ENCODE data around the gene RAB21.
A peak's percentile ranks its signal among the peaks of the same experiment; 100 is the strongest.
"Not testable (repeated sequence)": the region's sequence is repeated elsewhere in the genome, so short reads cannot be mapped to it uniquely, and the experiment has no call there.

Gene RAB21

DNA sequence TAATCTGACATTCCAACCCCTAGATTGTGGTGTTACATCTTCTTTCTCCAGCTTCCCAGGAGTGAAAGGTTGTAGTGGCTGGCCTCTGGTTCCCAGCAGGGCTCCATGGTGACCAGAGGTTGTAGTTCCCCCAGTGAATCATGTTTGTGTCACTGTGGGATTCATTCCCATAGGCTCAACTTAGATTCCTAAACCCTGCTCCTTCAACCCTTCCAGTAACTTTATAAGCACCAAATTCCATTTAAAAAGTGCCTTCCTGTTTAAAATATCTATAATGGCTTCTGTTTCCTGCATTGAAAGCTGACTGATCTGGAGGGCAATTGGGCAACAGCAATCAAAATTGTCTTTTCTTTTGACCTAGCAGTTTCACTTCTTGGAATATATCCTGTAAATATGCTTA is 44.4 kb downstream of the RAB21 start:
- no peak for DNase-seq (ENCODE audit: low read depth)

GRCh38 chr12:71800177-71800576 is 45.5 kb downstream of the RAB21 start:
- no peak for DNase-seq (ENCODE audit: low read depth)

DNA sequence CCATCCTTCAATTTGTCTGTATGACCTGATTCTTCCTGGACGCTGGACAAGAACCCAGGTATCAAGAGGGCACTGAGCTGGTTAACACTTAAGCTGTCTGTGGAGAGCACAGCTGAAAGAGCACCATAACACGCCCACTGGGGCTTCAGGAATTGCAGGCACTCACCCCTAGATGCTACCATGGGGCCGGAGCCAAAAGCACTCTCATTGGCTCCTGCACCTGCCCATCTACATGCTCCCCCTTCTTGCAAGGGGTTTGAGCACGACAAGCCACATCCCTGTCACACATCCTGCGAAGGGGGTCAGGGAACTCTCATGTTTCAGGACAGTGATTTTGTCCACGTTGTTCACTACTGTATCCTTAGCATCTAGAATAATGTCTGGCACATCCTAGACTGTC is 49.8 kb downstream of the RAB21 start:
- DNase-seq (ENCODE audit: low read depth): no peak

DNA sequence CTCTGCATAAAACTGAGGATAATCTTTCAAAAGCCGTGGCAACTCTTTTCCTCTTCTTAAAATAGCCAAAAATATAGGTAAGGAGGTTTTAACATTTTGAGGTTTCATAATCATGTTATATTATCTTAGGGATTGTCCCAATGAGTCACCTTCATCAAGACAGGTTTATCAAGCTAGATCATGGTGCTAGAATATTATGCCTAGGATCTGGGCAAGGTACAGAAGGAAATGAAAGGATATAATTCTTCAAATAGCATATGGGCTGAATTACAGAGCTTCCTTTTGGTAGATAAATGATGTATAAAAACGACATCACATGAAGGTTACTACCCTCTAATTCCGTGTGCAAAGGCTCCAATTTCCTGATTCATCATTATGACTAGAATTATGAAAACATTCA is 56.3 kb downstream of the RAB21 start:
- DNase-seq (ENCODE audit: low read depth): no peak

- not testable (repeated sequence) for DNase-seq (ENCODE audit: low read depth)
Observed at GRCh38 chr12:71815242-71815641, 60.6 kb downstream of the RAB21 start.

DNA sequence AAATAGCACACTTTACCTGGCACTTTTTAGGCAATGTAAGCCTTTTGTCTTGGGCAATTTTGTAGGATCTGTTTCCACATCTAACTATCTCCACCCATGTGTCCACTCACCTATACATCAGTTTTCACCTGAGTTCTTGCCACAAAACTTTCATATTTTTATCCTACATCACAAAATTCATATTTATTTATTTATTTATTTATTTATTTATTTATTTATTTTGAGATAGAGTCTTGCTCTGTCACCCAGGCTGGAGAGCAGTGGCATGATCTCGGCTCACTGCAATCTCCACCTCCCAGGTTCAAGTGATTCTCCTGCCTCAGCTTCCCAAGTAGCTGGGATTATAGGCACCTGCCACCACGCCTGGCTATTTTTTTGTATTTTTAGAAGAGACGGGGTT is 67.4 kb downstream of the RAB21 start:
- not testable (repeated sequence) for DNase-seq (ENCODE audit: low read depth)

DNA sequence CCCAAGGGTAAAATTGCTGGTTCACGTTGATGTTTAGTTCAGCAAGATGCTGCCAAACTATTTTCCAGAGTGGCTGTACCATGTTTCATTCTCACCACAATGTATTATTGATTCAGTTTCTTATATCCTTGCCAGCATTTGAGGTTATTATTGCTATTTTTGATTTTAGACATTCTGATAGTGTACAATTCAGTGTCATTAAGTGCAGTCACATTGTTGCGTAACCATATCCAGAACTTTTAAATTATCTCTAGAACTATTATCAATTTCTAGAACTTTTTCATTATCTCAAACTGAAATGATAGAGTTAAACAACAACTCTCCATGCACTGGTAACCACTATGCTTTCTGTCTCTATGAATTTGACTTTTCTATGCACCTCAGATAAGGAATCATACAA is 74.2 kb downstream of the RAB21 start:
- DNase-seq (ENCODE audit: low read depth): no peak

- no peak for DNase-seq (ENCODE audit: low read depth)
Observed at GRCh38 chr12:71837356-71837755, 82.7 kb downstream of the RAB21 start.

- DNase-seq (ENCODE audit: low read depth): no peak
Observed at GRCh38 chr12:71838231-71838630, 83.6 kb downstream of the RAB21 start.

DNA sequence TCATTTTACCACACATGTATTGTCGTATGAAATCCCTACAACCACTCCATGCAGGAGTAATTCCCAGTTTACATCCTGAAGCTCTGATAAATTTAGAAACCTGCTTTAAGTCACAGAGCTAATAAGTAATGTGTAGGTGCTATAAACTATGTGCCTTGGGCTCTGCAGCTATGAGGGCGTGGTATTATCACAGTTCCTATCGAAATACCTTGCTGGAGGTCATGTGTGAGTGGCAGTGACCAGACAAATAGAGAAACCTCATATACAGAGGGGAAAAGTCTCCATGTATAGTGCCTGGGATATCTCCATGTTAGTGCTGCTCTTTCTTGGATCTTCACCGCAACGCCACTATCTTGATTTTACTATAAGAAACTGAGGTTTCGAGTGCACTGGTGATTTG is 84.0 kb downstream of the RAB21 start:
- DNase-seq (ENCODE audit: low read depth): no peak

DNA sequence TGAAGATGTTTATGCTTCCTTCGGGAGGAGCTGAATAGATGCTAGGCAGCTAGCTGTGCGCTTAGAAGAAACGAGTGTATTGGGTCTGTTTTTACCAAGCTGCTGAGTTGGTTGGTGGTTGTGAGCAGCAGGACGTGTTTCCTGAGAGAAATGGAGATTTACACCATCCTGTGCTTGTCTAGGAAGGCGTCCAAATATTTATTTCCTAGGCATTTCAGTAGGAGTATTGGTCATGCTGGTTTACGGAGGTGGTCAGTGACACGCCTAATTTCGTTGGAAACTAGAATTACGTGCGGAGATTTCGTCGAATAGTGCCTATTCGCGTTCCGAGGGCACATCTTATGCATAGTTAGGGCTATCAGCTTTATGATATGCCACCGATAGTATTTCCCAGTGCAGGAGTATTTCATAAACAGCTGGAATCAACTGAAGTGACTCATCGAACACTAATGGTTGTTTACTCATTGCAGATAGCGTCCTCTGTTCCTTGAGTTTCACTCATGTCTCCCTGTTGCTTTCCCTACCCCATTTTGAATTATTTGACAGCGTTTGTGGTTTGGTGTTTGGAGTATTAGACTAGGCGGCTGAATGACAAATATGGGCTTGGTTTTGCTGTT is 85.7 kb downstream of the RAB21 start:
- DNase-seq (ENCODE audit: low read depth): peak; percentile 92

DNA sequence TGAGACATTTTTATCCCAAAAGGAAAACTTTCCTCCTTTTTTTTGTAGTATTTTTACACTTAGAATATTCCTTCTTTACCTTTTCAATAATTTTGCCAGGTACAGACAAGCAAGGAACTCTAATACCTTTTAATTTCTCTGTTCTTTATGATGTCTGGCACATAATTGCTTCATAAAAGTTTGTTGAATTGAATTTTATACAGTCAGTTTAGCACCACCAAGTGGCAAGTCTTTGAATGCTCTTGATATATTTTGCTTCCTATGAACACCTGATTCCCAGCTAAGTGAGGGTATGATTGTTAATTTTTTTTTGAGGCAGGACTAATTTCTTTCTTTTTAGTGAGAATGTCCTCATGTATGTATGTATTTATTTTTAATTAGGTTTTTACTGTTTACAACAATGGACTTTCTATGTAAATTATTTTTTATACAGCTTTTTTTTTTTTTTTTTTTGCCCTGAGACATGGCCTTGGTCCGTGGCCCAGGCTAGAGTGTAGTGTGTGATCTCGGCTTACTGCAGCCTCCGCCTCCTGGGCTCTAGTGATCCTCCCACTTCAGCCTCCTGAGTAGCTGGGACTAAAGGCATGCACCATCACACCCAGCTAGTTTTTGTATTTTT is 91.8 kb downstream of the RAB21 start:
- peak; percentile 53 for DNase-seq (ENCODE audit: low read depth)

- peak; percentile 29 for DNase-seq (ENCODE audit: low read depth)
Observed at GRCh38 chr12:71848212-71848611, 93.5 kb downstream of the RAB21 start.

DNA sequence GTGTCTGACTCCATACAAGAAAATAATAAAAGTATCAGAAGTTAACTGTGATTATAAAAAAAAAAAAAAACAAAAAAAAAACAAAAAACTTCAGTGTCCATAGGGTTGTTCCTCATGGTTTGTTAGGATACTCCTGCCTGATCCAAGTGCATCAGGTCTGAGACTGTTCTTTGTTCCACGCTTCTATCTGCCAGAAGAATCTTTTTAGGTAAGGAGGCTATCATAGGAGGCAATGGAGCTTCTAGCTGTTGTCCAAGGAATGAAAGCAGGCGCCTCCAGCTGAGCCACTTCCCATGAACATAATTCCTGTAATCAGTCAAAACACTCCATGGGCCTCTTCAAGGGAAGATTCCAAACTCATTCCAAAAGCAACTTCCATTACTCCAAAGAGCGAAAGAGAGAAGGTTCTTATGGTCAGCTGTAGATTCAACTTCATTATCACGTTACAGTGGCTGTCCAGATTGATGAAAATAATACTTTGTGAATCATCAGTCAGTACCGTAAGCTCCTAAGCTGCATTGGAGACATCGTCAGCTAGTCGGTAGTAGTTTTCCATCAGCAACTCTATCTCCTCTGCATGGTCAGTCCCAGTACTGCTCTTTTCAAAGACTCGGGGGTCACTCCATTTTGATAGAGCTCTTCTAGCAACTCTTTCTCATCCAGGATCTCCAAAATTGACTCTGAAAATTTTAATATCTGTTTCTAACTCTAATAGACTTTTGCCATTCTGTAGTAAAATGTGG is 94.6 kb downstream of the RAB21 start:
- DNase-seq (ENCODE audit: low read depth): peak; percentile 40
